Measurements from ENCODE around the gene SGK1.

SGK1 gene

GRCh38 chr6:134164300-134164699 lies 153.6 kb downstream of the SGK1 start:
- Histone ChIP-seq H3K4me3 (no peak overlapping the region), H3K27me3 (no peaks in the 10 kb centered on the region), H4K20me1 (peaks cover 0 to 28% (median under 1%) of the 10 kb centered on the region in 11 experiments; a peak in 11 of 22 replicates), H3K9ac (no peak overlapping the region), H3K9me3 (replicated peaks in 1 of 11) (peaks cover 0 to 4% (median 0%) of the 10 kb centered on the region in 11 experiments; a peak in 2 of 22 replicates), H3K4me2 (no peak overlapping the region), H3K36me3 (peaks cover 5 to 18% (median 17%) of the 10 kb centered on the region in 11 experiments; a peak in 20 of 22 replicates), H3K27ac (no peak overlapping the region), H3K4me1 (peaks cover 0 to 5% (median 0%) of the 10 kb centered on the region in 10 experiments; a peak in 2 of 20 replicates)
- TF ChIP-seq Cebpa-rat (IDR thresholded peaks at IDR 0.05) = no peak

DNA sequence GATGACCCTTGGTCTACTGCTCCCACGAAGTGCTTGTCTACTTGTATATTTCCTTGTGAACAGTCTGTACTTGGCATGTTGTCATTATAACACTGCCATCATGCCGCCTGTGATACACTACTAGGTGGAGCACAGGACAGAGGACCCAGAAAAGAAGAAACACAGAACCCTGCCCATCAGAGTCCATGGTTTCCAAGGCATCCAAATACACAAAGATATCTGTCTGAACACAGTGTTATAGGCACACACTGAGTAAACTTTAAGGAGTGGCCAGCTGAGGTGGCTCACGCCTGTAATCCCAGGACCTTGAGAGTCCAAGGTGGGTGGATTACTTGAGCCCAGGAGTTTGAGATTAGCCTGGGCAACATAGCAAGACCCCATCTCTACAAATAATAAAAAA lies 155.0 kb downstream of the SGK1 start:
- Histone ChIP-seq H3K4me2 (no peak overlapping the region), H4K20me1 (peaks cover 0 to 14% (median 0%) of the 10 kb centered on the region in 11 experiments; a peak in 5 of 22 replicates), H3K27ac (no peak overlapping the region), H3K4me3 (no peak overlapping the region), H3K9ac (no peak overlapping the region), H3K9me3 (replicated peaks in 1 of 11) (peaks cover 0 to 7% (median 0%) of the 10 kb centered on the region in 11 experiments; a peak in 2 of 22 replicates), H3K36me3 (peaks cover 0 to 5% (median 3%) of the 10 kb centered on the region in 11 experiments; a peak in 13 of 22 replicates), H3K4me1 (no peaks in the 10 kb centered on the region), H3K27me3 (no peaks in the 10 kb centered on the region)
- TF ChIP-seq Cebpa-rat (IDR thresholded peaks at IDR 0.05) = no peak

DNA sequence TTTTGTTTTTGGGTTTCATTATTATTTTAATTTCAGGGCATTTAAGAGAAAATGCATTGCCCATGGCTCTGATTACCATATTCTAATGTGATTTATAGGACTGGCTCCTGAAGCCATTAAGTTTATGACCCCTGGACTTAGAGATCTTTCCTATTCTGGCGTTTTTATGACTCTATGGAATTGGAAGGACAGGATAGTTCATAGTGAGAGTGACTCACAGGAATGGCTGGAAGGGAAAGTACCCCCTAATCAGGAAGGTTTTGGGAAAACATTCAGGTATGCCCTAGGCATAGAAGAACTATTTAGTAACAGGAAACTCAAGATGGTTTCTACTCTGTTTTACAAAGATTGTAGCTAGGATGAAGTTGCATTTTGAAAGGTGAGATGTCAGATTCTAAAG lies 156.9 kb downstream of the SGK1 start:
- Histone ChIP-seq H3K27me3 (no peaks in the 10 kb centered on the region), H3K36me3 (no peaks in the 10 kb centered on the region), H3K9me3 (replicated peaks in 1 of 11) (peaks cover 0 to 7% (median 0%) of the 10 kb centered on the region in 11 experiments; a peak in 2 of 22 replicates), H3K9ac (no peak overlapping the region), H3K4me2 (no peak overlapping the region), H3K4me3 (no peak overlapping the region), H3K4me1 (no peaks in the 10 kb centered on the region), H4K20me1 (no peaks in the 10 kb centered on the region), H3K27ac (no peak overlapping the region)
- TF ChIP-seq Cebpa-rat (IDR thresholded peaks at IDR 0.05) = no peak

- Histone ChIP-seq H3K36me3 (no peaks in the 10 kb centered on the region), H3K4me2 (no peak overlapping the region), H3K27me3 (no peaks in the 10 kb centered on the region), H3K4me3 (no peak overlapping the region), H3K9ac (no peak overlapping the region), H3K27ac (no peak overlapping the region), H3K4me1 (no peaks in the 10 kb centered on the region; a peak in 1 of 20 replicates), H3K9me3 (replicated peaks in 1 of 11) (no peaks in the 10 kb centered on the region), H4K20me1 (no peaks in the 10 kb centered on the region)
- no peak for TF ChIP-seq Cebpa-rat (IDR thresholded peaks at IDR 0.05)
Measured at GRCh38 chr6:134152767-134153485, 165.0 kb downstream of the SGK1 start.

DNA sequence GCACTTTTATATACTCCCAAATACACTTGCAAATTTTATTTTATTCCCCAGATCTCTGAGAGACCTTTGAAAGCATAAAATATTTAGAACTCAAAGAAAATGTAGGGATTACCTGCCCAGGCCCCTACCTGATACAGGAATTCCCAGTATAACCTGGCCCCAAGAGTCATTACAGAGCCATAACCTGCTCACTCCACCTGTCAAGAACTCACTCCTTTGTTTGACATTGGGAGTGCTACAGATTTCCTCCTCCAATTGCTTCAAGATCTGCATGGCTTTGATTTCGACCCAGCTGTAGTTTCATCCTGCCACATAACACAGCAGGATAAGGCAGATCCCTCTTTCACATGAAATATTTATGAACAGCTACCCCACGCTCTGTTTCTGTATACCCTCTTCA lies 169.3 kb downstream of the SGK1 start:
- peaks cover 0 to 13% (median 0%) of the 10 kb centered on the region in 11 experiments; a peak in 2 of 22 replicates for H3K9me3 ChIP-seq (replicated peaks in 1 of 11)
- H3K4me3 ChIP-seq = no peak overlapping the region
- no peaks in the 10 kb centered on the region for H3K36me3 ChIP-seq
- no peaks in the 10 kb centered on the region for H4K20me1 ChIP-seq
- H3K4me2 ChIP-seq = no peak overlapping the region
- H3K9ac ChIP-seq = no peak overlapping the region
- H3K27ac ChIP-seq = no peak overlapping the region
- H3K4me1 ChIP-seq = peaks cover 0 to 11% (median 0%) of the 10 kb centered on the region in 10 experiments; a peak in 3 of 20 replicates
- H3K27me3 ChIP-seq = no peaks in the 10 kb centered on the region
- no peak for TF ChIP-seq Cebpa-rat (IDR thresholded peaks at IDR 0.05)

GRCh38 chr6:134147034-134147533 lies 170.8 kb downstream of the SGK1 start:
- Histone ChIP-seq H3K27ac (no peak overlapping the region), H3K36me3 (no peaks in the 10 kb centered on the region), H4K20me1 (no peaks in the 10 kb centered on the region), H3K27me3 (no peaks in the 10 kb centered on the region), H3K4me3 (no peak overlapping the region), H3K4me2 (peak overlapping the region in 1 of 11 experiments; percentile 10; a peak in 1 of 22 replicates), H3K9ac (no peak overlapping the region), H3K4me1 (peaks cover 0 to 11% (median 0%) of the 10 kb centered on the region in 10 experiments; a peak in 3 of 20 replicates), H3K9me3 (replicated peaks in 1 of 11) (peaks cover 0 to 13% (median 0%) of the 10 kb centered on the region in 11 experiments; a peak in 2 of 22 replicates)
- TF ChIP-seq Cebpa-rat (IDR thresholded peaks at IDR 0.05) = no peak

DNA sequence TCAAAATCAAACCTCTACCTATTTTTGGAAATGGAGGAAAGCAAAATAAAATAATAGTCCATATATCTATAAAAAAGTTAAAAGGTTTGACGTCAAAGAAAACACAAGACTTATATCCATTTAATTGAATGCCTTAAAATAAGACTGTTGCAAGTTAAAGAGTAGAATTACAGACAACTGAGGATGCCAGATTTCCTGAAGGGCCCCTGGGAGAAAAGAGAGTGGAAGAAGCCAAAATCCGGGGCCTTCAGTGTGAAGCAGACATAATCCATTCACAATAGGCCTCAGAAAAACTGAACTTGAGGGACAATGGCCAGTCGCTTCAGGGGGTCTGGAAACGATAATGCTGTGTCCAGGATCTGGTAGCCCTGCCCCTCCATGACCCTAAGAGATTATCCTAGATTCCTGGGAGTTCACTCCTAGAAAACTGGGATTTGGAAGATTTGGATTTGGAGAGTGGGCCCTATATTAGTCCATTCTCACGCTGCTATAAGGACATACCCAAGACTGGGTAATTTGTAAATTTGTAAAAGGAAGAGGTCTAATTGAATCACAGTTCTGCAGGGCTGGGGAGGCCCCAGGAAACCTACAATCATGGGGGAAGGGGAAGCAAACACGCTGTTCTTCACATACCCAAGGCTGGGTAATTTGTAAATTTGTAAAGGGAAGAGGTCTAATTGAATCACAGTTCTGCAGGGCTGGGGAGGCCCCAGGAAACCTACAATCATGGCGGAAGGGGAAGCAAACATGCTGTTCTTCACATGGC lies 171.5 kb downstream of the SGK1 start:
- H3K4me1 ChIP-seq = peaks cover 0 to 11% (median 0%) of the 10 kb centered on the region in 10 experiments; a peak in 3 of 20 replicates
- H3K36me3 ChIP-seq = no peaks in the 10 kb centered on the region
- H3K9me3 ChIP-seq (replicated peaks in 1 of 11) = peaks cover 0 to 13% (median 0%) of the 10 kb centered on the region in 11 experiments; a peak in 2 of 22 replicates
- H3K4me2 ChIP-seq = peak overlapping the region in 1 of 11 experiments; percentile 10; a peak in 1 of 22 replicates
- H3K9ac ChIP-seq = no peak overlapping the region
- H3K4me3 ChIP-seq = no peak overlapping the region
- no peak for TF ChIP-seq Cebpa-rat (IDR thresholded peaks at IDR 0.05)
- no peaks in the 10 kb centered on the region for H3K27me3 ChIP-seq
- no peak overlapping the region for H3K27ac ChIP-seq
- no peaks in the 10 kb centered on the region for H4K20me1 ChIP-seq

DNA sequence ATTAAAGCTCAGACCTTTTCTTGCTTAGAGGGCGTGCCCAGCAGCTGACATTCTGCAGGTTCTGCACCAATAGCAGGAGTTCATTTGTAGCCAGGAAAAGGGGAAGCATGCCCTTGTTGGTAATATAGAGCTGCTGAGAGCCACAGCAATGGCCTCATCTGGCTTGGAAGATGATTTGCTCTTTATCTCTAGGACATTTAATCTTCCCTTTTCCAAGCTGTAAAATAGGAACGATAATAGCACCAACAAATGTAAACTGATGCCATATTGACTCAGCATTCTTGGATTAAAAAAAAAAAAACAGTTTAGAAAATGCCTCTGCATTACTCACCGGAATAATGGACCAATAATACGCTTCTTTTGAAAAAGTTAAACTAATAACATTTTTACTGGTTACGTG lies 172.1 kb downstream of the SGK1 start:
- no peaks in the 10 kb centered on the region for H4K20me1 ChIP-seq
- peaks cover 0 to 13% (median 0%) of the 10 kb centered on the region in 11 experiments; a peak in 2 of 22 replicates for H3K9me3 ChIP-seq (replicated peaks in 1 of 11)
- no peaks in the 10 kb centered on the region for H3K36me3 ChIP-seq
- H3K27me3 ChIP-seq = no peaks in the 10 kb centered on the region
- H3K4me2 ChIP-seq = 0 out of 22 replicates have a peak overlapping the region, but pooled peaks of 1 of the 11 experiments have one; percentile 10
- H3K4me1 ChIP-seq = peaks cover 0 to 11% (median 0%) of the 10 kb centered on the region in 10 experiments; a peak in 2 of 20 replicates
- no peak for TF ChIP-seq Cebpa-rat (IDR thresholded peaks at IDR 0.05)
- H3K4me3 ChIP-seq = no peak overlapping the region
- no peak overlapping the region for H3K27ac ChIP-seq
- H3K9ac ChIP-seq = no peak overlapping the region

Data from BLaER1 treated with 17β-estradiol and CSF1 and Interleukin-3, amounts not matched to agents 10 nM and 100 nM (cell line).